Hindlimb muscle (tissue), 1 donor: ENCODE results near the gene KCNT2. TPM values are rescaled to one million over a fixed set of nuclear protein-coding genes. Genes with fewer than 3 reads are reported as not detected.
"Not testable (repeated sequence)": the region's sequence is repeated elsewhere in the genome, so short reads cannot be mapped to it uniquely, and the experiment has no call there.

Experiments used
- DNase-seq: peaks from one replicate; pipeline ENCODE4 v3.0.0-alpha.2; 2013
- polyA plus RNA-seq: library from polyadenylated mRNA; unstranded; fragments of 120-200 nt; gene quantifications from one replicate; pipeline ENCODE4 v1.2.1, GENCODE V29; 2013; ENCODE audit not compliant: insufficient read length

KCNT2 gene
- polyA plus RNA-seq, 1 donor: 7.0 TPM

DNA sequence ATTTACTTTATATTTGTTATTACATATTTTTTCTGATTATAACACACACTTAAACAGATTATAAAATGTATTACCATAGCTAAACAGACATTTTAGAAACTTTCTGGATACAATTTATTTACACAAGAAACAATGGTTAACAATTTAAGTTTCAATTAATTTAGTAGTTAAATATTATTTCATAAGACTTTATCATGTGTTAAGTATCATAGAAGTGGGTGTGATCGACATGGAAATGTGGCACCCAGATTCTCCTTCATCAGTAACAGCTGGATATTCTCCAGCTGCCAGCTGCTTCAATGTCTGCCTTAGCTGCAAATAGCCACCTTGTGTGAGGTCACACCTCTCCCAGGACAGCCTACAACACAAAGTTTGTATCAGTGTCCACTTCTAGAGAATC, 97.8 kb downstream of the KCNT2 start:
- no peak for DNase-seq

GRCh38 chr1:196504224-196504623, 104.0 kb downstream of the KCNT2 start:
- DNase-seq: not testable (repeated sequence)

GRCh38 chr1:196502437-196502836, 105.8 kb downstream of the KCNT2 start:
- no peak for DNase-seq

DNA sequence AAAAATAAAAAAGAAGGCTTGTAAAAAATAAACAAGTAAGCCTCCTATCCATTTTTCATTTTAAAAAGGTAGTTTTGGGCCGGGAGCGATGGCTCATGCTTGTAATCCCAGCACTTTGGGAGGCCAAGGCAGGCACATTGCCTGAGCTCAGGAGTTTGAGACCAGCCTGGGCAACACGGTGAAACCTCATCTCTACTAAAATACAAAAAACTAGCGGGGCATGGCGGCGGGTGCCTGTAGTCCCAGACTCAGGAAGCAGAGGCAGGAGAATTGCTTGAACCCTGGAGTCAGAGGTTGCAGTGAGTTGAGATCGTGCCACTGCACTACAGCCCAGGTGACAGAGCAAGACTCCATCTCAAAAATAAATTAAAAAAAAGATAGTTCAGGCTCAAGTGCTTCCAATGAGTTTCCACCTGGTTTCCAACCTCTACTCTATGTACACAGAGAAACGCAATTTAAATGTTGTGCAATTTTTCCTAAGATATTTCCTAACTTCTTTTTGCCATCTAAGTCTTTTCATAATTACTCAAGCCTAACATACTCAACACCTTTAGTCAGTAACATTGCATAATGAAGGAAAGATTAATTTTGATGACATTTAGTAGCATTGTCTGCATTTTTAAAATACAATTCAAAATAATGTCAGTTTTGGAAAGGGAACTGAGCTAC, 106.3 kb downstream of the KCNT2 start:
- DNase-seq: no peak

- DNase-seq: no peak
Observed at GRCh38 chr1:196497817-196498216, 110.4 kb downstream of the KCNT2 start.

DNA sequence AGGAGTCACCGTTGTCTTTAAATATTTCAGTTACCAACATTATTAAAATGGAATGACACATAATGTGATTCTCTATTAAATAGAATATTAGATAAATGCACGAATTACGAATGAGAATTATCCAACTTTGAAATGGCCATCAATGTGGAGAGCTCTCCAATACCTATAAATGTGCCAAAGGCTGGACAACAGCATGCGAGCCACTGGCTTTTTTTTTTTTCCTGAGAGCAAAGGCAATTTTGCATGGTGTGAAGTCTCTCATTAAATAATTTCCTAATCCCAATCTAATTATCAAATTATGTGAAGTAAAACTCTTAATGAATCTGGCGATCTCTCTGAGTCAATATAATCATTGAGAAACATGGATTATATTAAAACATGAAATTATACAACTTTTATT, 113.5 kb downstream of the KCNT2 start:
- no peak for DNase-seq

- DNase-seq: no peak
Observed at GRCh38 chr1:196493881-196494280, 114.4 kb downstream of the KCNT2 start.

GRCh38 chr1:196488579-196488978, 119.7 kb downstream of the KCNT2 start:
- no peak for DNase-seq

- DNase-seq: no peak
Observed at GRCh38 chr1:196486346-196486745, 121.9 kb downstream of the KCNT2 start.

DNA sequence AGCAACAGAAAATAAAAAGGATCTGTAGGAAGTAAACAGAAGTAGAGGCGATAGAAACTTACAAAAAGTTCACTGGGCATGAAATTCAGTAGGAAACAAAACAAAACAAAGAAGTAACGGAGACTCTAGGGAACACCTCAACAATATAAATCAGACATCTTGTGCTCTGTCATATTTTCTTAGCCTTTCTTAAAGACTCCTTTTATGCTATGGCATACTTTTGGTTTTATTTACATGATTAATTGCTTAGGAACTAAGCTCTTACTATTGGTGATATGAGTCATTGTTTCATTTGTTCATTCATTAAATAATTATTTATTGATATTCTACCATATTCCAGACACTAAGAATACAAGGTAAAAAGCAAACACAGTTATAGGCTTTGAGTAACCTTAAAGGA, 126.6 kb downstream of the KCNT2 start:
- DNase-seq: no peak

DNA sequence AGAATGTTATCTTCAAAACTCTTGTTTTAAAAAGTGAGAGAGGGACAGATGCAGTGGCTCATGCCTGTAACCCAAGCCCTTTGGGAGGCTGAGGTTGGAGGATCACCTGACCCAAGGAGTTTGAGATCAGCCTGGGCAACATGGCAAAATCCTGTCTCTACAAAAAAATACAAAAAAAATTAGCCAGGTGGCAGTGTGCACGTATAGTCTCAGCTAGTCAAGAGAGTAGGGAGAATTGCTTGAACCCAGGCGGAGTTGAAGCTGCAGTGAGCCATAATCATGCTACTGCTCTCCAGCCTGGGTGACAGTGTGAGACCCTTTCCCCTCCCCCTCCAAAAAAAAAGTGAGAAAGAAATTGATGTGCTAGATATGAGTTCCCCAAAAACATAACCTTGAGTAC, 131.0 kb downstream of the KCNT2 start:
- DNase-seq: no peak

GRCh38 chr1:196467230-196467925, 140.9 kb downstream of the KCNT2 start:
- no peak for DNase-seq

DNA sequence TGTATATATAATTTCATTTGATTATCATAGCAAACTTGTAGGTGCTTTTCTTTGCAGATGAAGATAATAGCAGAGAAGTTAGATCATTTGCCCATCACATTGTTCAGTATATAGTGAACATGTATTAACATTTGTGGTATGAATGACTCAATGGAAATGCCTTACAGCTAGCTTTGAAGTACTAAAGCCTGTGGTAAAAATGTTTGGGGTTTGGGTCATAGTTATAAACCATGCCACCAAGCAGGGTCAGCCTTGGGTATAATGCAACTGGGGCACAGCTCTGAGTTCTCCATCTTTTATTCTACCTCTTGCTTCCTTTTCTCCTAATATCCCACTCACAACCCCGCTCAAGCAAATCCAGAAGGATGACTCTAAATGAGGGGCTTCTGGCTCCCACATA, 141.6 kb downstream of the KCNT2 start:
- DNase-seq: no peak

DNA sequence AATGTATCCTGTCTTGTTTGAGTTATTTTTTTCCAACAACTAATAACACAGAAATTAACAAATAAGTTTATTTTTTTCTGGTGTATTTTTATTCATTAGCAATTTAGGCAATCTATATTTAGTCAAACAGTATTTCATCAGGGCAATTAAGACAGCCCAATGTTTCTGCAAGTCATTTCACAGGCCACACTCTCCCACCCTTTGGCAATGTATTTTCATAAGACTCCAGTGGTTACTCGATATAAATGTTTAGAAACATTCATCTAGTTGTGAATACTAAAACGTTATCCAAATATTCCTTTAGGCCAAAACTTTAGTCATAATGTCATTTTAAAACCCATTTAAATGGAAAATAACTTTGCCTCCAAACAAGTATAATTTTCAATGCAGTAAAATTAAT, 142.1 kb downstream of the KCNT2 start:
- DNase-seq: no peak

- DNase-seq: peak; percentile 24
Observed at GRCh38 chr1:196464480-196464941, 143.7 kb downstream of the KCNT2 start.

- no peak for DNase-seq
Observed at GRCh38 chr1:196462086-196462485, 146.2 kb downstream of the KCNT2 start.

DNA sequence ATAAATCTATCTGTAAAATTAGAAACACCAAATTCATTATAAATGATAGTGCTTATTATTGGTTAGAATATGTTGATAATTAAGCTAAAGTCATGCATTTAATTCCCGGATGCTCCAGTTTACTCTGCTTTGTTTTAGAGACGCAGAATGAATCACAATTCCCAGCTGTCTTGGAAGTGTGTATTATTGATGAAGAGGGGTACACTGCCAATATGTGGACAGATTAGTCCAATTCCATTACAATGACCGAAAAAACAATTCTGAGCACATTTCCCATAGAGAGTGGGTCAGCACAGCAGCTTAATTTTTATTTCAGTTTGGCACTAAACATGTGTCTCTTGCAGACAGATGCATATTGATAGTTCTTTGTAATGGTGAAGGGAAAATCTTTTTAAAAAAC, 146.7 kb downstream of the KCNT2 start:
- no peak for DNase-seq

- DNase-seq: no peak
Observed at GRCh38 chr1:196459383-196459782, 148.9 kb downstream of the KCNT2 start.

- no peak for DNase-seq
Observed at GRCh38 chr1:196454792-196455191, 153.4 kb downstream of the KCNT2 start.

GRCh38 chr1:196451103-196451502, 157.1 kb downstream of the KCNT2 start:
- no peak for DNase-seq

DNA sequence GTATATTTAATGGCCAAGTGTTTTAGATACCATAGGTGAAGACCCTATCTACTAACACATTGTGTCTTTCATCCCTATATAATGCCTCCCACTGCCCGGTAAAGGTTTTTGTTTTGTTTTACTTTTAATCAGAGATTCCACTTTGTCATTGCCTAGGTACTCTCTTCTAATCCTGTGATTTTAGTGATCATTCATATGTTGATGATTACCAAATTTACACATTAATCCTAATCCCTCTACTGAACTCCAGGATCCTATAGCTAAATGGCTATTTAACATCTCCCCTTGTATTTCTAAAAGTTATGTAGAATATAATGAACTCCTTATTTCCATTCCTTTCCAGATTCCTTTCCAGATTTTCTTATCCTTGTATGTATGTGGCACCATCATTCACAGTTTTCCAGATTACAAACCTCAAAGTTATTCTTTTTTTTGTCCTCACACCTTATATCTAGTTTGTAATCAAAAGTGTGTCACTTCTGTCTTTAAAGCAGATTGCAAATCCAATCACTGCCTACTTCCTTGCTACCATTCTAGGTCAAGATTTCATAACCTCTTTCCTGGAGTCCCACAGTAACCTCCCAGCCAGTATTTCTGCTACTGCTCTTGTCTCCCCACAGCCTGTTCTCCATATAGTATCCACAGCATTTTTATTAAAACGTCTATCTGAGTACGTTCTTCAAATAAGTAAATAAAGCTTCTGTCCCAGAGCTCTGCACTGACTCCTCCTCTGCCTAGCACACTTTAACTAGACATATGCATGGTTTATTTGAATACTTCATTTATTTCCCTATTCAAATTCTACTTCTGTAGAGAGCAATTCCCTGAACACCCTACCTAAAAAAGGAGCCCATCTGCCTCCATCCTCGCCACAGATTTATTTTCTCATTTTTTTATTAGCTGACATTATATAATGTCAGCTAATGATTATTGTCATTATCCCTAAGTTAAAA, 157.8 kb downstream of the KCNT2 start:
- DNase-seq: no peak

DNA sequence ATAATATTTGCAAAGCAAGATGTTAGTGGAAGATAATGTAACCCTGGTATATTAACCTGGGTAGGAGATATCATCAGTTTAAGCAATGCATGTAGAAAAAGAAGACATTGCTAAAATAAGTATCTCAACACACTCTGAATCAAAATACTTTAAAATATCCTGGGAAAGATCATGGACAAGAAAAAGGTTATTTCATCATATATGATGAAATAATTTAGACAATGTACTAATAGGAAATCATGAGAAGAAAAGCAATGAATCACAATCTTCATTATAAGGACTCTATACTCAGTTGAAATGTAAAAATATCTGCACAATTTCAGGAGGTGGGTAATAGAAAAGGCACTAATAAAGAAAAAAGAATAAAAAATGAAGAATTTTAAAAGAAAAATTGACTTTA, 158.8 kb downstream of the KCNT2 start:
- no peak for DNase-seq

GRCh38 chr1:196445775-196446174, 162.5 kb downstream of the KCNT2 start:
- DNase-seq: no peak
